GM12875 (cell line): Measurements from ENCODE around the gene SYCE1.
"Not testable (repeated sequence)": the region's sequence is repeated elsewhere in the genome, so short reads cannot be mapped to it uniquely, and the experiment has no call there.

Experiments used
- H3K4me3 ChIP-seq: one replicate; pipeline ENCODE4 v1.5.1; 2011; ENCODE audit warnings: low read depth, low read length, control low read depth
- CTCF ChIP-seq: IDR thresholded peaks from 2 replicates; pipeline ENCODE4 v1.5.1; 2011; ENCODE audit warnings: low read depth, mild to moderate bottlenecking, control low read depth, inconsistent platforms, low read length, moderate library complexity, borderline replicate concordance; ENCODE audit not compliant: insufficient read depth

The SYCE1 gene

GRCh38 chr10:133567119-133567518 lies 1.7 kb upstream of the SYCE1 start:
- no peak overlapping the region for H3K4me3 ChIP-seq
- TF ChIP-seq CTCF, result no peak

- TF ChIP-seq CTCF, result no peak
- no peak overlapping the region for H3K4me3 ChIP-seq
These were observed 567 bp downstream of the SYCE1 start for GRCh38 chr10:133564816-133565215.

GRCh38 chr10:133559216-133559615 lies 6.2 kb downstream of the SYCE1 start:
- no peak for TF ChIP-seq CTCF

DNA sequence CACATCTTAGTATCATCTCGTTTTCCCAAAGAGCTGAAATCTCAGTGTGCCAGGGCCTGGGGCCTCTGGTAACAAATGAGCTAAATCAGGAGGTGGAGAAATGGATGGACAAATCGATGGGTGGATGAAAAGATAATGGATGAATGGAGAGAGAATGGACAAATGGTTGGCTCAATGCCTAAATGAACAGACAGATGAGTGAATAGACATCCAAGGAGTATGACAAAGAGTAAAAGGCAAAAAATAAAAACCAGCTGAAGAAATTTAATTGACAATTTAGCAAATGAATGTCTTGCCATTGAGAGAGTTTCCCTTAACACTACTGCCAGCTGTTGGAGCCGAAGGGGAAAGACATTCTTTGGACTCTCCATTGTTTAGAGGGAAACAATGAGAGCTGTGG lies 8.0 kb downstream of the SYCE1 start:
- H3K4me3 ChIP-seq, result no peak overlapping the region

More at GRCh38 chr10:133559216-133559615, 6.2 kb downstream of the SYCE1 start:
- H3K4me3 ChIP-seq, result no peak overlapping the region

DNA sequence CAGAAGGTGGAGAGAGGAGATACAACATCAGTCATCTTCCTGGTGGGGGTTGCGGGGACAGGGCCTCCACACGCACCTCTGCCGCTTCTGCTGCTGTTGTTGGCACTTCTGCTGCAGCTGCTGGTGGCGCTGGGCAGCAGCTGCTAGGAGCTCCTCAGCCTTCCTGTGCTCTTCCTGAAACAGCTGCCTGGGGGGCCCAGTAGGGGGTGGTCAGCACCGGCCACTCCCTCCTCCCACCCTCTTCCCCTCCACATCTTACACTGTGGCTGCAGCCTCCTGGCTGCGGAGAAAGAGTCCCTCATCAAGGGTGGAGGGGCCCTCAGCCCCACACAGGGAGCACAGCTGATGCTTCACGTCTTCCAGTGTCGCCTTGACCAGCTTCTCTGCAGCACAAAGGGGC lies 9.9 kb downstream of the SYCE1 start:
- no peak for TF ChIP-seq CTCF
- no peak overlapping the region for H3K4me3 ChIP-seq

More for the DNA sequence above, 8.0 kb downstream of the SYCE1 start:
- no peak for TF ChIP-seq CTCF

DNA sequence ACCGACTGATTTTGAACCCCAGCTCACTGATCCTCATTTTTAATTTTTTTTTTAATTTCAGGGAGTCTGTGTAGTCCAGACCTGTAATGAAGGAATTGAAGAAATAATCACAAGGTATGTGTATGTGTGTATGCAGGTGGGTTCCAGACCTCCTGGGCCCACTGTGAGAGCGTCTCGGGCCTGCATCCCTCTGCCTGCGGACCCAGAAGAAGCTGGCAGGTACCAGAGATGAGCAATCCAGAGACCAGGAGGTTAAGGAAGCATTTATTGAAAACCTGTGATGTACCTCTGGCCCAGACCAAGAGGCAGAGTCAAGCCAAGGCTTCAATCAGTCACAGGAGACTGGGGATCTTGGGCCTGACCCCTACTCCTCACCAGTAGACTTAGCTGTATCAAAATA lies 10.8 kb downstream of the SYCE1 start:
- TF ChIP-seq CTCF, result no peak
- no peak overlapping the region for H3K4me3 ChIP-seq

- no peak for TF ChIP-seq CTCF
- H3K4me3 ChIP-seq, result no peak overlapping the region
These were observed 20.9 kb downstream of the SYCE1 start for GRCh38 chr10:133544506-133544905.

DNA sequence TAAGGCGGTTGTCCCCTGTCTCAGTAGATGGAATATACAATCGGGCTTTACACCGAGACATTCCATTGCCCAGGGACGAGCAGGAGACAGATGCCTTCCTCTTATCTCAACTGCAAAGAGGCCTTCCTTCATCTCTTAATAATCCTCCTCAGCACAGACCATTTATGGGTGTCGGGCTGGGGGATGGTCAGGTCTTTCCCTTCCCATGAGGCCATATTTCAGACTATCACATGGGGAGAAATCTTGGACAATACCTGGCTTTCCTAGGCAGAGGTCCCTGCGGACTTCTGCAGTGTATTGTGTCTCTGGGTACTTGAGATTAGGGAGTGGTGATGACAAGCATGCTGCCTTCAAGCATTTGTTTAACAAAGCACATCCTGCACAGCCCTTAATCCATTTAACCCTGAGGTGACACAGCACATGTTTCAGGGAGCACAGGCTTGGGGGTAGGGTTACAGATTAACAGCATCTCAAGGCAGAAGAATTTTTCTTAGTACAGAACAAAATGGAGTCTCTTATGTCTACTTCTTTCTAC lies 23.9 kb downstream of the SYCE1 start:
- not testable (repeated sequence) for H3K4me3 ChIP-seq
